HG03521 (cell line): ENCODE measurements around the gene NR2F6.
"Not testable (repeated sequence)": the region's sequence is repeated elsewhere in the genome, so short reads cannot be mapped to it uniquely, and the experiment has no call there.

Source experiments
- ATAC-seq: cut with Tn5 transposase; IDR thresholded peaks from one replicate; pipeline ENCODE4 v1.9.1; 2021; ENCODE audit warnings: mild to moderate bottlenecking, moderate library complexity; ENCODE audit not compliant: unreplicated experiment

Gene NR2F6

GRCh38 chr19:17214508-17215126 is 31.1 kb downstream of the NR2F6 start:
- ATAC-seq: no peak

GRCh38 chr19:17213334-17213733 is 32.4 kb downstream of the NR2F6 start:
- no peak for ATAC-seq

- ATAC-seq: no peak
These were observed 33.9 kb downstream of the NR2F6 start for GRCh38 chr19:17211547-17212446.

- ATAC-seq: no peak
These were observed 35.4 kb downstream of the NR2F6 start for GRCh38 chr19:17210296-17210695.

GRCh38 chr19:17209126-17210036 is 36.3 kb downstream of the NR2F6 start:
- no peak for ATAC-seq

GRCh38 chr19:17206736-17207581 is 38.8 kb downstream of the NR2F6 start:
- no peak for ATAC-seq

- no peak for ATAC-seq
These were observed 40.2 kb downstream of the NR2F6 start for GRCh38 chr19:17205237-17206140.

GRCh38 chr19:17202713-17203112 is 43.0 kb downstream of the NR2F6 start:
- ATAC-seq: no peak

- no peak for ATAC-seq
These were observed 43.5 kb downstream of the NR2F6 start for GRCh38 chr19:17202249-17202648.

- ATAC-seq: no peak
These were observed 45.2 kb downstream of the NR2F6 start for GRCh38 chr19:17200408-17201079.

GRCh38 chr19:17197666-17198065 is 48.1 kb downstream of the NR2F6 start:
- ATAC-seq: no peak

- ATAC-seq: no peak
These were observed 49.1 kb downstream of the NR2F6 start for GRCh38 chr19:17196610-17197009.

GRCh38 chr19:17195106-17195505 is 50.6 kb downstream of the NR2F6 start:
- no peak for ATAC-seq

- ATAC-seq: no peak
These were observed 51.1 kb downstream of the NR2F6 start for GRCh38 chr19:17194608-17195007.

GRCh38 chr19:17192751-17193150 is 53.0 kb downstream of the NR2F6 start:
- no peak for ATAC-seq

GRCh38 chr19:17191736-17192135 is 54.0 kb downstream of the NR2F6 start:
- ATAC-seq: not testable (repeated sequence)

GRCh38 chr19:17185590-17185989 is 60.1 kb downstream of the NR2F6 start:
- no peak for ATAC-seq

GRCh38 chr19:17184371-17184841 is 61.3 kb downstream of the NR2F6 start:
- ATAC-seq: no peak
